HG03342 (cell line): Measurements from ENCODE around the gene INPP5A.

Source experiments
- ATAC-seq: cut with Tn5 transposase; IDR thresholded peaks from one replicate; pipeline ENCODE4 v1.9.1; 2021; ENCODE audit warnings: mild to moderate bottlenecking, moderate library complexity; ENCODE audit not compliant: unreplicated experiment

Gene INPP5A

DNA sequence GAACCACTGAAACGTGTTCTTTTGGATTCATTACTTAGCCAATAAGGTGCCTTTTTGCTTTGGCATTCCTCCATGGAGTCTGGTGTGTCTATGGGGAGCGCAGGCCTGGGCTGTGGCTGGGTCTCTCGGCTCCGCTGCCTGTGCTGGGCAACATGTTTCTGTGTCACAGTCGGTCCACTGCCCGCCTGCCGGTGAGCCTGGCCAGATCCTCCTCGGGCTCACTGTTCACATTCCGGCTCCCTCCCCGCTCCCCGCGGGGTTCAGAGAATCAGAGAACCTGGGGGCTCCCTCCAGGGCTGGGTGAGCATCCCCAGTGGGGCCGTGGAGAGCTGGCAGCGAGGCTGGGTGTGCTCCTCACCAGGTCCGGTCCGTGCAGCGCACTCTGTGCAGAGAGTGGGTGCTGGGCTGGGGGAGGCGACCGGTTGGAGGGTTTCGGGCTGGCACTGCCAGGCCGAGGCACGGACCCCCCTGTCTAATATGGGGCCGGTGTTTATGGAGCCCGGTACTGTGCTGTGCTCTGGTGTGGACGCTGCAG is 70.4 kb downstream of the INPP5A start:
- ATAC-seq: no peak

- ATAC-seq: no peak
Observed at GRCh38 chr10:132608511-132609195, 71.1 kb downstream of the INPP5A start.

GRCh38 chr10:132609211-132609610 is 71.6 kb downstream of the INPP5A start:
- no peak for ATAC-seq

DNA sequence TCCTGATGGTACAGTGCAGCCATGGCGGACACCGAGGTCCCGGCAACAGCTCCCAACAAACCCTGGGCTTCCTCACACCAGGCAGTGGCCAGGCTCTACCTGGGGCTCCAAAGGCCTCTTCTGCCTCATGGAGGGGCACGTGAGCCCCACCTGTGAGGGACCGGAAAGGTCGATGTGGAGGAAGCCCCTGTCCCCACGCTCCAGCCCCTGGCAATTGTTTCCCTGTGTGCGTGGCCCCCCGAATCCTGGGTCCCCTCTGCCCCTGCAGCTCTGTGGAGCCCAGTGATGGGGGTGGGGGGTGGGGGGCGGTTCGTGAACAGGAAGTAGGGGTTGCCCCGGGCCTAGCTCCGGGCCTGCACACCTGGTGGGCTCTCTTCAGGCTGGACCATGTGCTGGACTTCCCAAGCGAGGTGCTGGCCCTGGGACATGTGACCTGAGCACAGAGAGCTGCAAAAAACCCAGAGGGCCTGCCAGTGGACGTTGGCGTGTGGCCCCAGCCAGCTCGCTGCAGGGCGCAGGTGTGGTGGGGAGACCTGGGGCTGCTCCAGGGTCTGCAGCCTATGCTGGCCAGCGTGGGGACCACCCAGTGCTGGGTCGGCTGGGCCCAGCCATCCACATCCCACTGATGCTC is 72.6 kb downstream of the INPP5A start:
- ATAC-seq: no peak

DNA sequence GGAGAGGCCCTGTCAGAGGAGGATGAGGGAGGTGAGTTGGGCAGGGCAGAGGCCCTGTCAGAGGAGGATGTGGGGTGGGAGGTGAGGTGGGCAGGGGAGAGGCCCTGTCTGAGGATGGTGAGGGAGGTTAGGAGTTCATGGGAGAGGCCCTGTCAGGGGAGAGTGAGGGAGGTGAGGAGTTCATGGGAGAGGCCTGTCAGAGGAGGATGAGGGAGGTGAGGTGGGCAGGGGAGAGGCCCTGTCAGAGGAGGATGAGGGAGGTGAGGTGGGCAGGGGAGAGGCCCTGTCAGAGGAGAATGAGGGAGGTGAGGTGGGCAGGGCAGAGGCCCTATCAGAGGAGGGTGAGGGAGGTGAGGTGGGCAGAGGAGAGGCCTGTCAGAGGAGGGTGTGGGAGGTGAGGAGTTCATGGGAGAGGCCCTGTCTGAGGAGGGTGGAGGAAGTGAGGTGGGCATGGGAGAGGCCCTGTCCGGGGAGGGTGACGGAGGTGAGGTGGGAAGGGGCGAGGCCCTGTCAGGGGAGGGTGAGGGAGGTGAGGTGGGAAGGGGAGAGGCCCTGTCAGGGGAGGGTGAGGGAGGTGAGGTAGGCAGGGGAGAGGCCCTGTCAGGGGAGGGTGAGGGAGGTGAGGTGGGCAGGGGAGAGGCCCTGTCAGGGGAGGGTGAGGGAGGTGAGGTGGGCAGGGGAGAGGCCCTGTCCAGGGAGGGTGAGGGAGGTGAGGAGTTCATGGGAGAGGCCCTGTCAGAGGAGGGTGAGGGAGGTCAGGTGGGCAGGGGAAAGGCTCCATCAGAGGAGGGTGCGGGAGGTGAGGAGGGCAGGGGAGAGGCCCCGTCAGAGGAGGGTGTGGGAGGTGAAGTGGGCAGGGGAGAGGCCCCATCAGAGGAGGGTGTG is 73.7 kb downstream of the INPP5A start:
- ATAC-seq: no peak

- ATAC-seq: no peak
Observed at GRCh38 chr10:132611986-132612385, 74.4 kb downstream of the INPP5A start.

DNA sequence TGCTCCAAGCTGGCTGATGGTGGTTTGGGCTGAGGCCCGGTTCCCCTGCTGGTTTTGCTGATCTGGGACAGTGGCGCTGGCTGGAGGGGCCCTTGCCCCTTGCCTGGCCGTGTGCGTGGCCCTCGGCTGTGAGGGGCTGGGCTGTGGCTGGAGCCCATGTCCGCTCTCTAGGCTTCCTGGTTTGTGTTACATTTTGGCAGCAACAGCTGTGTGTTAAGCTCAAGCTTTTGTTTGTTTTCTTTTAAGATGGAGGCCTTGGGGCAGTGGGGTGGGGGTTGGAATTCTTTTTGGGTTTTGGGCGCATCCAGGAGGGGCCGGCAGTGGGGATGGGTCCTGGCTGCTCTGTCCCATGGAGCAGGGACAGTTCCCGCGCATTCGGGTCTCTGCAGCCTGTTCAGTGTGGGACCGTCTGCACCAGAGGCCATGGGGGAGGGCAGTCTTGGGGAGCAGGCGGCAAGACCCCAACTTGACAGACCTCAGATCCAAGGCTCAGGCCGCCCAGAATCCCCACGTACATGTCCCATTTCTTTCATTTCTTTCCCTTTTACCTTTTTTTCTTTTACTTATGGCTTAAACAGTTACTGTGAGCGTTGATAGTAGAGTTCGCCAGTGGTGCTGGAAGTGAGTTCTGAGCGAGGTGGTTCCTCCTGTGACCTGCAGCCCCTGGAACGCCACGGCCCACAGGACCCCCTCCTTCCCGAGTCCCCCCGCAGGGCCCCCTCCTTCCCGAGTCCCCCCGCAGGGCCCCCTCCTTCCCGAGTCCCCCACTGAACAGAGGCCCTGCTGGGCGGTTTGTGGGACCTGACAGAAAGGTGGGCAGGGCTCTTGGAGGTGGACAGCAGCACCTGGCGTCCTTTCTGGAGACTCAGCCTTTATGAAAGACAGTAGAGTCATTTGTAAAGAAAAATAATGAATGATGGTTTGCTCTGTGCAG is 75.3 kb downstream of the INPP5A start:
- no peak for ATAC-seq

DNA sequence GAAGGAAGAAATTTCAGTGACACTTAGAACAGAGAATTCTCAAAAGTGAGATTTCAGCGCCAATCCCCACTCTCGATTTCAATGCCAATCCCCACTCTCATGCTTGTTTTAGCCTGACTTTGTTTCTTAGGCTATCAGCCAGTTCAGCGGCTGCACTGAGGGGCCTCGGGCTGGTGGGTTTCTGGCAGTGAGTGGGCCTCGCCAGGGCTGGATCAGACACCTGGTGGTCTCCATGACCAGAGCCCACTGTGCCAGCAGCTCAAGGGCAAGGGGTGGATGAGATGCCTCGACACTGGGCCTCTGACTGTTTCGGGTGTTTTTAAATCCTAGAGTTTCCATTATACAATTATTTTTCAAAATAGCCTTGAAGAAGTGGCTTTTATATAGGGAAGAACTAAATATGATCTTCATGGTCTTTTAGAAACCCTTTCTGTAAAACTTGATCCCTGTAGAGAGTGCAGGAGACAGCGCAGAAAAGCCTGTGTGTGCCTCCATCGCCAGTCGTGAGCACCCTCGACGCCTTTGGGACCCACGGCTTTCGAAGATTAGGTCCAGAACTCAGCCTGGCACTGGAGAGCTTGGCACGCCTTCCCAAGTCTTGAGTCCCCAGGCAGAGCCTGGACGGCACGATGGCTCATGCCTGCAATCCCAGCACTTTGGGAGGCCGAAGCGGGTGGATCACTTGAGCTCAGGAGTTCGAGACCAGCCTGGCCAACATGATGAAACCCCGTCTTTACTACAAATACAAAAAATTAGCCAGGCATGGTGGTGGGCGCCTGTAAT is 76.2 kb downstream of the INPP5A start:
- no peak for ATAC-seq

DNA sequence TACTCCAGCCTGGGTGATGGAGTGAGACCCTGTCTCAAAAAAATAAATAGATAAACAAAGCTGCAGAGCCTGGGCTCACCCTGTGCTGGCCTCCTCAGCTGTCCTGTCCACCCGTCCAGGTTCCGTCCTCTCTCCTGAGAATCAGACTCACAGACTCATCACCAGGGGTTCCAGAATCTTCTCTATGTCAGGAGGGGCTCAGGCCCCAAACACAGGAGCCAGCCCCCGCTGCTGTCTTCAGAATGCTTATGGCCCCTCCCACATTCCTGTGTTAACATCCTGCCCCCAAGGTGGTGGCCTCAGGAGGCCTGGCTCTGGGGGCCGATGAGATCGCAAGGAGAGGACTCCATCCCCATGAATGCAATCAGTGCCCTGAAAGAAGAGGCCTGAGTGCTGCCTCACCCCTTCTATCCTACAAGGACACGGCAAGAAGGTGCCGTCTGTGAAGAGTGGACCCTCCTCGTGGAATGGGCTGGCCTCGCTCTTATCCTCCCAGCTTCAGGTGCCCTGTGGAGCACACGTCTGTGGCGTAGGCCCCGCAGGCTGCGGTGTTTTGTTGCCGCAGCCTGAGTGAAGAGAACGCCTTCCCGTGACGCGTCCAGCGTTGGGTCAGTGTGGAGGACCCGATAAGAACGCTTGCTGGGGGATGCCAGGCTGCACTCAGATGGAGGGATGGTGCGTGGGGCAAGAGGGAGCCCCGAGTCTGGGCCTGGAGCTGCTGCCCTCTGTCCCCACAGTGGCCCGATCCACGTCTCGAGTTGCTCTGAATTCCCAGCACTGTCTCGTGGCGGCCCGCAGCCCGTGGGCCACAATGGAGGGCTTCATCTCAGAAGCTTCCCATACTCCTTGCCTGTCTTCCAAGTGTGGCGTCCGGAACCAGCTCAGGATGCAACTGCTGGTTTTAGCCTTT is 77.1 kb downstream of the INPP5A start:
- ATAC-seq: no peak

- no peak for ATAC-seq
Observed at GRCh38 chr10:132615341-132616169, 78.0 kb downstream of the INPP5A start.

DNA sequence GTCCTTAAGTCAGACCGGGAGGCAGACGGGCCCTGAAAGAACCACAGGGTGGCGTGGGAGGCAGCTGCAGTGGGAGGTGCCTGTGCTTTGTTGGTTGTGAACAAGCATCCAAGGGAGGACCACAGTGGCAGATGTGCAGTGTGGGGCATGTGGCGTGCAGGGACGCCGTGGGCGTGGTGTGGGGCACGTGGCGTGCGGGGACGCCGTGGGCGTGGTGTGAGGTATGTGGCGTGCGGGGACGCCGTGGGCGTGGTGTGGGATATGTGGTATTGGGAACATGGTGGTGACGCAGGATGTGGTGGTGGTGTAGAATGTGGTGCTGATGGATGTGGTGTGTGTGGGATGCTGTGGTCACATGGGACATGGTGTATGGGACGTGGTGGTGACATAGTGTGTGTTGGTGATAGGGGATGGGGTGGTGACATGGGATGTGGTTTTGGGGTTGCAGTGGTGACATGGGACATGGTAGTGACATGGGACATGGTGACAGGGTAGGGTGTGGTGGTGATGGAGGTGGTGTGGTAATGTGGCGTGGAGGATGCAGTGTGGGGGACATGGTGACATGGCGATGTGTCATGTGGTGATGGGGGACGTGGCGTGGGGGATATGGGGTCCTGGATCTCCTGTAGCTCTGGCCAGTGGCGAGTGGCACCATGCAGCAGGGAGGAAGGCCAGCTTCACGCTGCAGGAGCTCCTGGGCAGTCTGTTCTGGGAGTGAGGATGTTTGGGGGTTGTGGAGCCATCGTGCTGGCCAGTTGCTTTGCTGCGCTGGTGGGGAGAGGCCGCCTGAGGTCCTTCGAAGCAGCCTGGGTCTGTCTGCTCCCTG is 78.8 kb downstream of the INPP5A start:
- no peak for ATAC-seq

DNA sequence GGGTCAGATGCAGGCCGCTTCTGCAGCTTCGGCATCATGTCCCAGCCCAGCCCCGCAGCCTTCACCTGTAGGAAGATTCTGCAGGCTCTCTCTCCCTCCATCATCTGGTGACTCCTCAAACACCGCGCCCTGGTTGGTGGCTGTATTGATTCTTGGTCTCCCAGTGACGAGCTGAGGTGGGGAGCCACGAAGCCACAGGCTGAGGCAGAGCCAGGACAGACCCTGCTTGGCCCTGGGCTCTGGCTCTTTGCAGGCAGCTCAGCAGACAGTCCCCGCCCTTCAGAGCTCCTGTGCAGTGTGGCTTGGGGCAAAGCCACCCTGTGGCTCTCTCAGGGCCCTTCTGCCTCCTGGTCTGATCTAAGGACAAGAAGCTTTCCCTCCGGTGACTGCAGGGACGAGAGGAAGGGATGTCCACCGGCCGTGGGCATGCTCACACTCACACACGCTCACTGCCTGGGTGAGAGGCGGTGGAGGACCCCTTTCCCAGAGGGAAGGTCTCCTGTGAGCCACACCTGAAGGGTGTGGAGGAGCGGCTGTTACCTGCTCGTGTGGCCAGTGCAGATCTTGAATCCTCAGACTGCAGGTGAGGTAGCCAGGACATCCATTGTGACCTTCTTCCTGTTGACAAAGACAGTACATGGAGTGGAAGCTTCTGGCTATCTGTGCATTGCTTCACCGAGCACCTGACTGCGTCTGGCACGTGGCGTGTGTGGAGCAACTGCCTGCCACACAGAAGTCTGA is 79.6 kb downstream of the INPP5A start:
- ATAC-seq: no peak

- no peak for ATAC-seq
Observed at GRCh38 chr10:132617737-132618052, 80.1 kb downstream of the INPP5A start.

DNA sequence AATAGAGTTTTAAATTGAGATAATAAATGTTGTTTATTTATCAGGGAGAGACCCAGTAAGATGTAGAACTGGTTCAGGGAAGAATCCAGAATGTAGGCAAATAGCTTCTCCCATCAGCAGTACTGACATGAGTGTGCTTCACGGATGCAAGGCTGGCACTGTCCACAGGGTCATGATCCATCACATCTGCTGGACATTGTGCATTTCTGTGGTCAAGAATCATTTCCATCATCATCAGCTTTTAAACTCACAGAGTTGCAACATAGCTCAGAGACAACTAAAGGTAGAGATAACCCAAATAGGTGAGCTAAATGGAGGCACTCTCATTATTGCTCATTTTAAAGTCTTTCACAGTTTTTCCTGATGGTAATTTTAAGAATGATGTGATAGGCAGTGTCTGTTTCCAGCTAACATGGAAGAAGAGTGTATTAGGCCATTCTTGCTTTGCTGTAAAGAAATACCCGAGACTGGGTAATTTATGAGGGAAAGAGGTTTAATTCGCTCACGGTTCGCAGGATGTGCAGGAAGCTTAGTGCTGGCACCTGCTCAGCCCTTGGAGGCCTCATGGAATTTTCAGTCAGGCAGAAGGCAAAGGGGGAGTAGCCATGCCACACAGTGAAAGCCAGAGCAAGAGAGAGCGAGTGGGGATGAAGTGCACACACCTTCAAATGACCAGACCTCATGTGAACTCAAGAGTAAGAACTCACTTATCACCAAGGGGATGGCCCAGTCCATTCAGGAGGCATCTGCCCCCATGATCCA is 80.8 kb downstream of the INPP5A start:
- no peak for ATAC-seq

GRCh38 chr10:132619927-132620326 is 82.3 kb downstream of the INPP5A start:
- no peak for ATAC-seq
